ENCODE measurements around the gene ANKRD23. TPM values are rescaled to one million over a fixed set of nuclear protein-coding genes. Genes with fewer than 3 reads are reported as not detected.

The ANKRD23 gene
- 12.5 TPM for total RNA-seq

DNA sequence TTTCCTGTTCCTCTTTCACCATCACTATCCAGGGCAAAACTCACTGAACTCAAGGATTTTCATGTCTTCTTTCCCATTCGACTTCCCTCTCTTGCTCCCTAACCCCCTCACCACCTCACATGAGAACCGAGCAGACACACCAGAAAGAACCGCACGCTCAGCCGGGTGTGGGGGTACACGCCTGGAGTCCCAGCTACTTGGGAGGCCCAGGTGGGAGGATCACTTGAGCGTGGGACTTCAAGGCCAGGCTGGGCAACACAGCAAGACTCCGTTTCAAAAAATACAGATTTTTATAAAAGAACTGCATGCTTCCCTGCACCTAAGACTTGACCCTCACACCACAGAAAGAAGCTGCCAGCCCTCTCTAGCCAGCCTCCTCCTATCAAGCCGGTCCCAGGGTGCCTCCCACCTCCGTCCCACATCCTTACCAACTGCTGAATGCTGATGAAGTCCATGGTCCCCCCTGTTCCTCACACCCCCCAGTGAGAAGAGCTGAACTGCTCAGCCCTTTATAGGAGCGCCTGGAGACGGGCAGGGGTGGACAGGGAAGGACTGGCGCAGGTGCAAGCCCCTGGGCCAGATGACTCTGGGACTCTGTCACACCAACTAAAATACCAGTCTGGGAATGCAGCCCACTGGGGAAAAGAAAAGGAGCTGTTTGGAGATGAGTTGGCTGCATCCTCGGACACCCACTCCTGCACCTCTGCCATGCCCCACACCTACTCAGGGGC lies at the start of gene ANKRD23:
Gene ANKRD23 (minus strand): TSS at position 484 of the 731 bp plus-strand sequence. CDS start 29 bp downstream, at position 455.

DNA sequence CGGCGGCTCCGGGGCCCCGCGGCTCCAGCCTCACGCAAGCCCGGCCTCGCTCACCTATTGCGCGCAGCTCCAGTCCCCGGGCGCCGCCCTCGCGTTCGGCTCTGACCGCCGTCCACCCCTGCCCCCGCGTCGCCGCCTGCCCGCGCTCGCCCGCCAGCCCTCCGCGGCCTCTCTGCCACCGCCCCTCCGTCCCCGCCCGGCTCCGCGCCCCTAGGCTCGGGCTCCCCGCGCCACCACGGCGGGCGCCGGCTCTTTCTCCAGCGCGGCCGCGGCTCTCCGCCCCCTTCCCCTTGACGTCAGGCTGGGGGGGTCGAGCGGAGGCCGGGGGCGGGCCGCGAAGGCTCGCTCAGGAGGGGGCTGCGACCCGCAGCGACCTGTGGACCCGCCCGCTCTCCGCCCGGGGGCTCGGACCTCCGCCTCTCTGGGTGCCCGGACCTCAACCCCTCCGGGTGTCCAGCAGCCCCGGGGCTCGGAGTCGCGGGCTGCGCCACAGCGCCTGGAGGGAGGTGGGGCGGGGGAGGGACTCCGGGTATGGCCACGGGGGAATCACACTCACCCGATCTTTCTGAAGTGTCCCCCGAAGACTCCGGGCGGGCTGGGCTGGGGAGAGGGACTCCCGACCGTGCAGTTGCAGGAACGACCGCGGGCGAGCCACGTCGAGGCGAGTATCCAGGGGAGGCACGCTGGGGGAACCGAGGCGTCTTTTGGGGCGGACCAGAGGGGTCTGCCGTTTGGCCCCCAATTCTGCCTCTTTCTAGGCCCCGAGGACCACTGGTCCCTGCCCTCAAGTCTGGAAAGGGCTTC lies 26.2 kb upstream of the ANKRD23 start, which contains the start of gene SEMA4C:
Gene SEMA4C (minus strand): TSS at position 259 of the 804 bp plus-strand sequence. CDS start 2,194 bp downstream, outside the sequence.

DNA sequence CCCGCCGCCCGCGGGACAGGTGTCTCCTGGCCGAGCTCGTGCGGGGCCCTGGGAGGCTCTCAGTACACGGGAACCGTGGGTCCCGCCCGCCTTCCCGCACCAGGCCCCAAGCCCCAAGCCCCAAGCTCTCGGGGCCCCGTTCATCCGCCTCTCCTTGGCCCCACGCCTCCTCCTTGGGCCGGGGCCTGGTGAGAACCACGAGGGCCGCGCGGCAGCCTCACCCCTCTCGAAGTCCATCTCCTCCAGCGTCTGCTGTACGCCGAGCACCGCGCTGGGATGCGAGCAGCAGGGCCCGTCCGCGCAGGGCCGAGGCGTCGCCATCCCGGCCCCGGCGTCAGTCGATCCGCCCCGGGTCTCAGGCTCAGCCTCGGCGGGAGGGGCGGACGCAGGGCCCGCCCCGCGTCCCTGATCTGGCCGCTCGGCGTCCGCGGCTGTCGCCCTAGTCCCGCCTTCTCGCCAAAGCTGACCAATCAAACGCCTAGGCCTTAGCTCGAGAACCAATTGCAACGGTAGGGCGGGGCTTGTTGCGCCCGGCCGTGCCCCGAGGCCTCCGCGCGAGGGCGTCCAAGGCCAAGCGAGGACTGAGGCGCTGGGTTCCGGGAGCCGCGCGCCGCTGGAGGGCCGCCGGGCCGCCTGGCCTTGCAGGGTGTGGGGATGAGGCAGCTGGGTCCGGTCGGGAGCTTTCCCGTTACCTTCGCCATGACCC lies 14.0 kb upstream of the ANKRD23 start, which contains the start of gene ANKRD39:
Gene ANKRD39 (minus strand): TSS at position 350 of the 706 bp plus-strand sequence. CDS start 29 bp downstream, at position 321.

DNA sequence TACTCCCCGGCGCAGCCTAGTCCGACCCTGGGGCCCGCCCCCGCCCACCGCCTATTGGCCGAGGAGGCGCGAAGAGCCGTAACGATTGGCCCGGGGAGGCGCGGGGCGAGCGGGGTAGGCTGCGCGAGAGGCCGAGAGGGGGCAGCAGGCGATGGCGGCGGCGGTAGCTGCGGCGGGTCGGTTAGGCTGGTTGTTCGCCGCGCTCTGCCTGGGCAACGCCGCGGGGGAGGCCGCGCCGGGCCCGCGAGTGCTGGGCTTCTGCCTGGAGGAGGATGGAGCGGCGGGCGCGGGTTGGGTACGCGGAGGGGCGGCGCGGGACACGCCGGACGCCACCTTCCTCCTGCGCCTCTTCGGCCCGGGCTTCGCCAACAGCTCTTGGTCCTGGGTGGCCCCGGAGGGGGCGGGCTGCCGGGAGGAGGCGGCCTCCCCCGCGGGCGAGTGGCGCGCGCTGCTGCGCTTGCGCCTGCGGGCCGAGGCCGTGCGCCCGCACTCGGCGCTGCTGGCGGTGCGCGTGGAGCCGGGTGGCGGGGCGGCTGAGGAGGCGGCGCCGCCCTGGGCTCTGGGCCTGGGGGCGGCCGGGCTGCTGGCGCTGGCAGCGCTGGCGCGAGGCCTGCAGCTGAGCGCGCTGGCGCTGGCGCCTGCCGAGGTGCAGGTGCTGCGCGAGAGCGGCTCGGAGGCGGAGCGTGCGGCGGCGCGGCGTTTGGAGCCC lies 27.5 kb downstream of the ANKRD23 start, which contains the start of gene CNNM3:
Gene CNNM3 (plus strand): TSS at position 142 of the 709 bp plus-strand sequence. CDS start 10 bp downstream, at position 152.

Small RNAs within 50 kb of the gene (small RNA-seq; reads per million reads assigned to genes)
- 0.07 reads per million for gene MIR3127 (ENCODE audit: low replicate concordance)

Other genes starting within 250 kb of the ANKRD23 start
- gene KANSL3, start 205.7 kb downstream of the ANKRD23 start, total RNA-seq, result 63.8 TPM
- 1.6 TPM for gene FER1L5, start 201.3 kb downstream of the ANKRD23 start, total RNA-seq
- gene LMAN2L, start 104.0 kb downstream of the ANKRD23 start, total RNA-seq, result 36.0 TPM
- 12.1 TPM for gene CNNM4, start 83.1 kb downstream of the ANKRD23 start, total RNA-seq
- gene CNNM3, start 27.8 kb downstream of the ANKRD23 start, total RNA-seq, result 23.5 TPM
- gene ANKRD39, start 14.0 kb upstream of the ANKRD23 start, total RNA-seq, result 10.6 TPM
- gene SEMA4C, start 26.1 kb upstream of the ANKRD23 start, total RNA-seq, result 41.6 TPM
- not detected for gene FAM178B, start 142.6 kb upstream of the ANKRD23 start, total RNA-seq